Lung (tissue), 12 donors: ENCODE results near the gene SLC28A3. TPM values are rescaled to one million over a fixed set of nuclear protein-coding genes. Genes with fewer than 3 reads are reported as not detected.

ENCODE experiments used
- ATAC-seq: fragments of 200-7000 bp; cut with Tn5 transposase; one replicate; pipeline ENCODE4 v1.9.1; 2020; ENCODE audit warnings: moderate number of reproducible peaks; ENCODE audit not compliant: insufficient read depth, low FRiP score
- DNase-seq, 3 donors: peaks; one replicate each; pipeline ENCODE4 v3.0.0-alpha.2; 2013 to 2017
- H3K27ac ChIP-seq, 2 donors: one replicate each; pipeline ENCODE4 v1.5.1; 2013; ENCODE audit warnings: mild to moderate bottlenecking in 2 of 2, moderate library complexity in 2 of 2, control low read depth in 1 of 2, inconsistent platforms in 1 of 2, low read depth in 1 of 2, low read length in 1 of 2
- H3K27me3 ChIP-seq, 3 donors: one replicate each; pipeline ENCODE4 v1.5.1; 2013; ENCODE audit warnings: low read length in 2 of 3; ENCODE audit not compliant: control insufficient read depth in 3 of 3, insufficient read depth in 3 of 3
- H3K36me3 ChIP-seq, 4 donors: one replicate each; pipeline ENCODE4 v1.5.1; 2013; ENCODE audit warnings: low read length in 4 of 4, mild to moderate bottlenecking in 1 of 4, moderate library complexity in 1 of 4; ENCODE audit not compliant: control insufficient read depth in 4 of 4, insufficient read depth in 4 of 4
- H3K4me1 ChIP-seq, 5 donors: one replicate each; pipeline ENCODE4 v1.5.1; 2013; ENCODE audit warnings: low read length in 5 of 5, mild to moderate bottlenecking in 2 of 5, moderate library complexity in 1 of 5; ENCODE audit not compliant: control insufficient read depth in 5 of 5, insufficient read depth in 5 of 5
- H3K4me3 ChIP-seq: one replicate; pipeline ENCODE4 v1.5.1; 2013; ENCODE audit warnings: mild to moderate bottlenecking, control low read depth, moderate library complexity
- H3K9ac ChIP-seq, 2 donors: one replicate each; pipeline ENCODE4 v1.5.1; 2013; ENCODE audit warnings: low read length in 2 of 2, control low read depth in 1 of 2; ENCODE audit not compliant: insufficient read depth in 1 of 2
- H3K9me3 ChIP-seq, 4 donors: one replicate each; pipeline ENCODE4 v1.5.1; 2013; ENCODE audit warnings: low read length in 3 of 4, mild to moderate bottlenecking in 1 of 4, moderate library complexity in 1 of 4; ENCODE audit not compliant: control insufficient read depth in 4 of 4, insufficient read depth in 3 of 4
- WGBS, 2 donors: extraction: QIAGEN DNeasy Blood & Tissue Kit; methylation state at CpG; one replicate each; pipeline ENCODE4 v1.1.7; 2013; 5-methylcytosine and 5-hydroxymethylcytosine counted together
- polyA plus RNA-seq, 2 donors: library from polyadenylated mRNA; stranded (reverse); fragments of 200-250 nt; gene quantifications; one replicate each; pipeline ENCODE4 v1.2.1, GENCODE V29; 2013
- total RNA-seq, 2 donors: library from RNA; depleted of rRNA in 1 of 2; stranded (reverse); fragments of >200 nt in 1 of 2; gene quantifications; one replicate each; pipeline ENCODE4 v1.2.1, GENCODE V29; 2014 to 2021
- TF ChIP-seq, protein P1 (sequence below): IDR thresholded peaks from 2 replicates; pipeline ENCODE4 v1.5.1; 2012; ENCODE audit warnings: mild to moderate bottlenecking; ENCODE audit errors: control extremely low read depth, extremely low read depth
- donor health status: control.
- donor health status: control.
- donor health status: Bipolar disorder and iron deficiency.
- donor health status: healthy.
- donor health status: DM: yes; HTN: yes; CAD: no.

Gene SLC28A3
- total and polyA plus RNA-seq, 4 donors, result 0.59 to 4.0 (median 0.88) TPM

- no peaks in the 10 kb centered on the region for H3K9me3 ChIP-seq
- ATAC-seq, result no peak
- 74 to 79% methylated on average over 1 of the region's 1 CpG for WGBS, 2 donors
These were observed 45.0 kb upstream of the SLC28A3 start for GRCh38 chr9:84385386-84386040.

DNA sequence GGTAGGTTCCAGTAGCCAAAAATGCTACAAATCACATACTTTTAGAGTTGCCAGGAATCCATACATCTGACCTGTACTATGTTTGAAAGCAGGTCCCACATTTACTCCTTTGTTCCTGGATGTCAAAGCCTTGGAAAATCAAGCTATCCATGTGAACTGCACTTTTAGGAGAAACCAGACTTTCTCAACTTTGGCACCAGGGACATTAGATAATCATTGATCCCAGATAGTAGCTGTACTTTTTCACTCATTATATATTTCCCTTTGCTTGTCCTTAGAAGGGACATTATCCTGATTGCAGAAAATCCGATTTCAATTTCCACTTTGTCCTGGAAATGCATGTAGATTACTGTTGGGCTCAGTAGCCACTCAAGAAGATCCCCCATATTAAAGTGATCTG, 44.1 kb upstream of the SLC28A3 start:
- WGBS, 2 donors, result 90 to 100% methylated on average over 1 of the region's 1 CpG
- TF ChIP-seq, protein P1, sequence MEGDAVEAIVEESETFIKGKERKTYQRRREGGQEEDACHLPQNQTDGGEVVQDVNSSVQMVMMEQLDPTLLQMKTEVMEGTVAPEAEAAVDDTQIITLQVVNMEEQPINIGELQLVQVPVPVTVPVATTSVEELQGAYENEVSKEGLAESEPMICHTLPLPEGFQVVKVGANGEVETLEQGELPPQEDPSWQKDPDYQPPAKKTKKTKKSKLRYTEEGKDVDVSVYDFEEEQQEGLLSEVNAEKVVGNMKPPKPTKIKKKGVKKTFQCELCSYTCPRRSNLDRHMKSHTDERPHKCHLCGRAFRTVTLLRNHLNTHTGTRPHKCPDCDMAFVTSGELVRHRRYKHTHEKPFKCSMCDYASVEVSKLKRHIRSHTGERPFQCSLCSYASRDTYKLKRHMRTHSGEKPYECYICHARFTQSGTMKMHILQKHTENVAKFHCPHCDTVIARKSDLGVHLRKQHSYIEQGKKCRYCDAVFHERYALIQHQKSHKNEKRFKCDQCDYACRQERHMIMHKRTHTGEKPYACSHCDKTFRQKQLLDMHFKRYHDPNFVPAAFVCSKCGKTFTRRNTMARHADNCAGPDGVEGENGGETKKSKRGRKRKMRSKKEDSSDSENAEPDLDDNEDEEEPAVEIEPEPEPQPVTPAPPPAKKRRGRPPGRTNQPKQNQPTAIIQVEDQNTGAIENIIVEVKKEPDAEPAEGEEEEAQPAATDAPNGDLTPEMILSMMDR, result no peak
- DNase-seq (no peak), ATAC-seq (no peak)
- H3K9ac ChIP-seq, result no peak overlapping the region
- no peak overlapping the region for H3K27ac ChIP-seq
- no peaks in the 10 kb centered on the region for H3K27me3 ChIP-seq
- H3K36me3 ChIP-seq, result no peaks in the 10 kb centered on the region
- H3K4me1 ChIP-seq, result peaks cover 0 to 5% (median 0%) of the 10 kb centered on the region in 5 donors
- H3K9me3 ChIP-seq, result no peaks in the 10 kb centered on the region
- no peak overlapping the region for H3K4me3 ChIP-seq

More at GRCh38 chr9:84385386-84386040, 45.0 kb upstream of the SLC28A3 start:
- H3K27me3 ChIP-seq, result no peaks in the 10 kb centered on the region
- no peak overlapping the region for H3K4me3 ChIP-seq
- H3K4me1 ChIP-seq, result peaks cover 0 to 5% (median 0%) of the 10 kb centered on the region in 5 donors
- TF ChIP-seq, protein P1, result no peak
- peak in 2 of 3 donors; percentile 62 to 79 for DNase-seq
- H3K9ac ChIP-seq, result no peak overlapping the region
- no peak overlapping the region for H3K27ac ChIP-seq
- H3K36me3 ChIP-seq, result no peaks in the 10 kb centered on the region

DNA sequence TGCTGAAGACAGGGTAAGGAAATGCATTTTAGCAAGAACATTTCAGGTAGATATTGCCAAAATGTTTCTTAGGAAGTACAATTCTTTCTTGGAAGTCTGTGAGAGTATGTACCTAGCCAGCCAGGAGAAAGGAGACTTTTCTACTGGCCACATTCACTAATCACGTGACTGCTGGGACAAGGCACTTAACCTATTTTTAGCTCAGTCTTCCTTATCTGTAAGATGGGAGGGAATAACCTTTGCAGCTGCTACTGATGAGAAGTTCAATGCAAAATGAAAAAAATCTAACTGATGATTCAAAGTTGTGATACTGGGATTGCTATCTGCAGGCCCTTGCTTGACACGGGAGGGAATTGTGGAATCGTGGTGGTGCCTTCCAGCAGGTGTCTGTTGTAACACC, 42.6 kb upstream of the SLC28A3 start:
- H3K4me3 ChIP-seq, result no peak overlapping the region
- TF ChIP-seq, protein P1, result no peak
- no peak overlapping the region for H3K9ac ChIP-seq
- DNase-seq (no peak), ATAC-seq (no peak)
- H3K9me3 ChIP-seq, result no peaks in the 10 kb centered on the region
- no peak overlapping the region for H3K27ac ChIP-seq
- no peaks in the 10 kb centered on the region for H3K27me3 ChIP-seq
- H3K36me3 ChIP-seq, result no peaks in the 10 kb centered on the region
- H3K4me1 ChIP-seq, result peaks cover 0 to 5% (median 0%) of the 10 kb centered on the region in 5 donors
- WGBS, 2 donors, result 60 to 70% methylated on average over 3 of the region's 3 CpGs

DNA sequence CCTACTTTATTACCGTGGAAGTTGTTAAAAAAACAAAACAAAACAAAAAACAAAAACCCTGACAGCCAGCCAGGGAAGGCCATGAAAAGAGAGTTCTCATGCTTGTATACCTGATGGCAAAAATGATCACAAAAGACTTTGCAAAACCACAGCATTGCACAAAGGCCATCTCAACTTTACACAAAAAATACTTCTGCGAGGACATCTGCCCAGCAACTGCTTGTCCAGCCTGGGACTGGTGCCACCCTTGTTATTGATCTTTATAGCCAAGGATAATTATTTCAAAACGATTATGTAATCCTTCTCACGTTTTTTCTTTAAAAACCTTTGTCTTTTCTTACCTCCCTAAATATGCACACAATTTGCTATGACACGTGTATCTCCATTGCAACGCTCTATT, 42.2 kb upstream of the SLC28A3 start:
- no peak overlapping the region for H3K4me3 ChIP-seq
- 67 to 76% methylated on average over 6 of the region's 6 CpGs for WGBS, 2 donors
- no peak for DNase-seq
- no peak overlapping the region for H3K9ac ChIP-seq
- no peaks in the 10 kb centered on the region for H3K36me3 ChIP-seq
- H3K4me1 ChIP-seq, result peaks cover 0 to 5% (median 0%) of the 10 kb centered on the region in 5 donors
- H3K9me3 ChIP-seq, result no peaks in the 10 kb centered on the region
- TF ChIP-seq, protein P1, result no peak
- no peak for ATAC-seq
- no peaks in the 10 kb centered on the region for H3K27me3 ChIP-seq
- H3K27ac ChIP-seq, result no peak overlapping the region
